ENCODE measurements around the gene SLC7A5. TPM values are rescaled to one million over a fixed set of nuclear protein-coding genes. Genes with fewer than 3 reads are reported as not detected.
"Not testable (repeated sequence)": the region's sequence is repeated elsewhere in the genome, so short reads cannot be mapped to it uniquely, and the experiment has no call there.

Gene SLC7A5
- total RNA-seq, 2 experiments from 2014 or later = 73.1 to 77.1 TPM

- Mint-ChIP-seq H3K27ac (no peak overlapping the region), H3K4me1 (peaks cover 15% of the 10 kb centered on the region), H3K27me3 (no peaks in the 10 kb centered on the region), H3K9me3 (peaks cover 2% of the 10 kb centered on the region), H3K36me3 (ENCODE audit: low read depth) (no peaks in the 10 kb centered on the region), H3K4me3 (no peak overlapping the region)
- ChIA-PET POLR2A (no interaction called here), CTCF (interaction anchor here (0.9 to 1.5 kb wide), 3 partner anchors 16 to 32 kb away, joined by 3 read pairs; no protein-coding TSS in a partner anchor)
- DNase-seq = no peak
Measured at GRCh38 chr16:87824016-87824990, 45.0 kb downstream of the SLC7A5 start.

DNA sequence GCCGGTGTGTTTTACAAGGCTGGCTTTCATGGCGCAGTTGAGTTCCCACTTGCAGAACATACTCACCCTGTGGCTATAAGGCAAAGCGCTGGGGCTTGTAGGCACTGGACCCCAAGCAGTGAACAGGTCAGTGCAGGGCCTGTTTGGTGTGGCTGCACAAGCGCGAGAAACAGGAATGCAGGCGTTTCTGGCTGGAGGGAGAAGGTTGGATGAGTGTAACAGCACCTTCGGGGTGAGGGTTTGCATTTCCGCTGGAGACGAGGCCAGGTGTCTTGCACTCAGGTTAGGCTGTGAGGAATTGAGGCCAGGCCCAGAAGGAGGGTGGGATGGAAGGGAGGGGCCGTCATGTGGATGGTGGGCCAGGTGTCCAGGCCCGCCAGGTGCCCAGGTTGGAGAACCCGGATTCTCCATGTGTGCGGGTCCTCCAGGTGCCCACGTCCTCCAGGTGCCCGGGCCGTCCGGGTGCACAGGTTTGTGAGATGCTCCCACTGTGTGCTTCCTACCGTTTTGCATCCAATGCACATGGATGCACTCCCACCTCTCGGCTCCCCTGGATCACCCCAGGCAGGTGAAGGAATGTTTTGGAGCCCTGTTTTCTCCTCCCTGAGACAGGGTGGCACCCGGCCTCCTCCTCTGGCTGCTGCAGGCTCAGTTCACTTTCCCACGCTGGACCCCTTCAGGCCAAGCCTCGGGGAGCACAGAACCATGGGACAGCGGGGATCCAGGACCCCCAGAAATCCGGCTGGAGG lies 46.0 kb downstream of the SLC7A5 start:
- CTCF ChIA-PET = interaction anchor here (2.1 kb wide), 1 partner anchor 44 kb away, joined by 13 read pairs; no protein-coding TSS in a partner anchor
- no peak for DNase-seq
- H3K4me3 Mint-ChIP-seq = no peak overlapping the region
- no peak overlapping the region for H3K27ac Mint-ChIP-seq
- POLR2A ChIA-PET = no interaction called here
- H3K36me3 Mint-ChIP-seq (ENCODE audit: low read depth) = peaks cover 4% of the 10 kb centered on the region
- peaks cover 15% of the 10 kb centered on the region for H3K4me1 Mint-ChIP-seq
- H3K27me3 Mint-ChIP-seq = no peaks in the 10 kb centered on the region
- peaks cover 3% of the 10 kb centered on the region for H3K9me3 Mint-ChIP-seq

GRCh38 chr16:87822108-87822970 lies 47.0 kb downstream of the SLC7A5 start:
- peaks cover 15% of the 10 kb centered on the region for H3K4me1 Mint-ChIP-seq
- no peak for DNase-seq
- H3K27ac Mint-ChIP-seq = peak overlapping the region; percentile 17
- H3K9me3 Mint-ChIP-seq = peaks cover 12% of the 10 kb centered on the region
- H3K4me3 Mint-ChIP-seq = no peak overlapping the region
- no peaks in the 10 kb centered on the region for H3K27me3 Mint-ChIP-seq
- ChIA-PET CTCF (interaction anchor here (1.0 to 2.5 kb wide), 4 partner anchors 10 to 43 kb away, joined by 4 to 13 read pairs (median 8); no protein-coding TSS in a partner anchor), POLR2A (interaction anchor here (1.0 kb wide), 1 partner anchor 10 kb away, joined by 4 read pairs; no protein-coding TSS in a partner anchor)
- peaks cover 6% of the 10 kb centered on the region for H3K36me3 Mint-ChIP-seq (ENCODE audit: low read depth)

- Mint-ChIP-seq H3K27ac (peak overlapping the region; percentile 82), H3K36me3 (ENCODE audit: low read depth) (peaks cover 6% of the 10 kb centered on the region)
Measured at GRCh38 chr16:87821376-87822107, 47.8 kb downstream of the SLC7A5 start.

GRCh38 chr16:87819983-87820382 lies 49.3 kb downstream of the SLC7A5 start:
- DNase-seq = no peak
- H3K4me3 Mint-ChIP-seq = no peak overlapping the region
- H3K27me3 Mint-ChIP-seq = no peaks in the 10 kb centered on the region
- peaks cover 15% of the 10 kb centered on the region for H3K4me1 Mint-ChIP-seq
- H3K36me3 Mint-ChIP-seq (ENCODE audit: low read depth) = peaks cover 6% of the 10 kb centered on the region
- ChIA-PET CTCF (interaction anchor here (0.5 to 2.5 kb wide), 4 partner anchors 12 to 1794 kb away, joined by 3 to 11 read pairs (median 4); no protein-coding TSS in a partner anchor), POLR2A (no interaction called here)
- H3K27ac Mint-ChIP-seq = no peak overlapping the region
- peaks cover 19% of the 10 kb centered on the region for H3K9me3 Mint-ChIP-seq

More at GRCh38 chr16:87821376-87822107, 47.8 kb downstream of the SLC7A5 start:
- POLR2A ChIA-PET = interaction anchor here (1.0 kb wide), 1 partner anchor 11 kb away, joined by 4 read pairs; no protein-coding TSS in a partner anchor
- no peak for DNase-seq
- no peak overlapping the region for H3K4me3 Mint-ChIP-seq
- no peaks in the 10 kb centered on the region for H3K27me3 Mint-ChIP-seq
- peaks cover 17% of the 10 kb centered on the region for H3K9me3 Mint-ChIP-seq
- CTCF ChIA-PET = interaction anchor here (1.0 to 2.5 kb wide), 4 partner anchors 9 to 43 kb away, joined by 4 to 13 read pairs (median 8); no protein-coding TSS in a partner anchor
- peaks cover 15% of the 10 kb centered on the region for H3K4me1 Mint-ChIP-seq

DNA sequence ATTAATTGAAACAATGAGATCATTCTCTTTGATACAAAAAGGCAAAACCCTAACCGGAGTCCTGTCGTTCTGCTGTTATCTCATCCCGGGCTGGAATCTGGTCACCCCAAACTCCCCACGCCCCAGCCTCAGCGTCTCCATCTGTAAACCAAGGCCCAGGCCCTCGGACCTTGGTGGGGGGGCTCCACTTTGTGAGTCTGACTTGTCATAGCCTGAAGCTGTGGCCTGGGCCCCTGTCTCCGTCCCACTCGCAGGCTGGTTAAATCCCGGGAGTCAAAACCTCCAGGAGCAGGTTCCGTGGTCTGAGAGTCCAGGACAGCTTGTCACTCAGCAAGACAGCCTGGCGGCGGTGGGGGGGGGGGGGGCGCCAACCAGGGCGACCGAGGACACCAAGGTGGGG lies 50.0 kb downstream of the SLC7A5 start:
- H3K36me3 Mint-ChIP-seq (ENCODE audit: low read depth) = peaks cover 6% of the 10 kb centered on the region
- no peak overlapping the region for H3K27ac Mint-ChIP-seq
- POLR2A ChIA-PET = no interaction called here
- DNase-seq = no peak
- H3K27me3 Mint-ChIP-seq = no peaks in the 10 kb centered on the region
- CTCF ChIA-PET = interaction anchor here (1.2 to 2.1 kb wide), 3 partner anchors 8 to 40 kb away, joined by 3 to 8 read pairs (median 4); no protein-coding TSS in a partner anchor
- peaks cover 19% of the 10 kb centered on the region for H3K9me3 Mint-ChIP-seq
- no peak overlapping the region for H3K4me3 Mint-ChIP-seq
- peaks cover 15% of the 10 kb centered on the region for H3K4me1 Mint-ChIP-seq

DNA sequence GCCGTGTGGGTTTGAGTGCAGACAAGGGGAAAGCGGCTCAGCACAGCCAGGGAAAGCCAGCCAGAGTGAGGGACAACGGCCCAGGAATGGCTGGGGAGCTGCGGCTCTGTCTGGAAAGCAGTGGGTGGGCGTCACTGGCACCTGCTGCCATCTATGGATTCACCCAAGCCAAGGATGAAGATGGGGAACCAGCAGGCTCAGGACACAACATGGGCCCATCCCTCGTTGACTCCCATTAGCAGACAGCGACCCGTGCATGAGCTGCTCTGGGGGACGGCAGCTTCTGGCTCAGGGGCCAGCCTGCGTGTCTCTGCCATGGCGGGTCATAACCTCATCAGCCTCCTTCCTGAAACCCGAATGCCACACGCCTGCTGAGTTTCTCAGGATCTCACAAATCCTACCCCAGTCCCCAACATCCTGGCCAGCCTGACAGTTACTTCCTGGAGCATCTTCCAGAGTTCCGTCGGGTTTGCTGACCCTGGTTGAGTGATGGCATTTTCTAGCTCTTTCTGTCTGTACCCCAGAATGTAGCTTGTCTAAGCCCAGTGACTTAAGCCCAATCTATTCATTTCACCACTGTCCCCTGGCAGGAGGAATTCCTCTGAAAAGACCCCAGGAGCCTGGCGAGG lies 50.7 kb downstream of the SLC7A5 start:
- Mint-ChIP-seq H3K36me3 (ENCODE audit: low read depth) (peaks cover 6% of the 10 kb centered on the region), H3K27ac (no peak overlapping the region), H3K27me3 (no peaks in the 10 kb centered on the region), H3K9me3 (peaks cover 19% of the 10 kb centered on the region), H3K4me3 (no peak overlapping the region), H3K4me1 (peaks cover 15% of the 10 kb centered on the region)
- POLR2A ChIA-PET = no interaction called here
- no peak for DNase-seq
- CTCF ChIA-PET = interaction anchor here (0.9 to 2.1 kb wide), 4 partner anchors 9 to 40 kb away, joined by 3 to 8 read pairs (median 4); no protein-coding TSS in a partner anchor

DNA sequence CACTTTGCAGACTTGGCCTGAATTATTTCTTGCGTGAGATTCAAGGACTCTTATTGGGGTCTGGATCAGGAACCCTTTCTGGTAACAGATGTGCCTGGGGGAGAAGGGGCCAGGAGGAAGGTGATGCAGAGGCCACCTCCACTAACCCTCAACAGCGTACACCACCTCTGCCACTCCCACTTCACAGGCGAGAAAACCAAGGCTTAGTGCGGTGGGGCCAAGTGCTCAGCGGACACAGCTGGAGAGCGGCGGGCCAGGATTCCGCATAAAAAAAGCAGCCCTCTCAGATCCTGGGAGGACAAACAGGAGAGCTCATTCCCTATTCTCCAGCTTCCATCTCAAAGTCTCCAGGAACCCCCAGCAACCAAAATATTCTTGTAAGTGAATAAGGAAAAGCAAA lies 51.4 kb downstream of the SLC7A5 start:
- Mint-ChIP-seq H3K27ac (no peak overlapping the region), H3K4me3 (no peak overlapping the region), H3K4me1 (peaks cover 15% of the 10 kb centered on the region), H3K36me3 (ENCODE audit: low read depth) (peaks cover 6% of the 10 kb centered on the region), H3K27me3 (no peaks in the 10 kb centered on the region), H3K9me3 (peaks cover 19% of the 10 kb centered on the region)
- ChIA-PET POLR2A (no interaction called here), CTCF (interaction anchor here (0.9 to 2.1 kb wide), 2 partner anchors 28 to 39 kb away, joined by 3 to 8 read pairs; no protein-coding TSS in a partner anchor)
- no peak for DNase-seq

GRCh38 chr16:87817370-87817769 lies 51.9 kb downstream of the SLC7A5 start:
- H3K4me3 Mint-ChIP-seq; DNase-seq; H3K27me3 Mint-ChIP-seq; H3K27ac Mint-ChIP-seq; POLR2A ChIA-PET; H3K36me3 Mint-ChIP-seq (ENCODE audit: low read depth): not testable (repeated sequence)
- Mint-ChIP-seq H3K4me1 (peaks cover 15% of the 10 kb centered on the region), H3K9me3 (peaks cover 19% of the 10 kb centered on the region)
- CTCF ChIA-PET = interaction anchor here (0.9 to 2.1 kb wide), 2 partner anchors 27 to 38 kb away, joined by 3 to 8 read pairs; no protein-coding TSS in a partner anchor

- ChIA-PET CTCF (interaction anchor here (0.6 to 1.2 kb wide), 2 partner anchors 10 to 37 kb away, joined by 3 to 6 read pairs; no protein-coding TSS in a partner anchor), POLR2A (no interaction called here)
- H3K9me3 Mint-ChIP-seq = peaks cover 19% of the 10 kb centered on the region
- no peak overlapping the region for H3K4me3 Mint-ChIP-seq
- DNase-seq = no peak
- H3K27ac Mint-ChIP-seq = no peak overlapping the region
- peaks cover 6% of the 10 kb centered on the region for H3K36me3 Mint-ChIP-seq (ENCODE audit: low read depth)
- no peaks in the 10 kb centered on the region for H3K27me3 Mint-ChIP-seq
- peaks cover 11% of the 10 kb centered on the region for H3K4me1 Mint-ChIP-seq
Measured at GRCh38 chr16:87816507-87817100, 52.7 kb downstream of the SLC7A5 start.

DNA sequence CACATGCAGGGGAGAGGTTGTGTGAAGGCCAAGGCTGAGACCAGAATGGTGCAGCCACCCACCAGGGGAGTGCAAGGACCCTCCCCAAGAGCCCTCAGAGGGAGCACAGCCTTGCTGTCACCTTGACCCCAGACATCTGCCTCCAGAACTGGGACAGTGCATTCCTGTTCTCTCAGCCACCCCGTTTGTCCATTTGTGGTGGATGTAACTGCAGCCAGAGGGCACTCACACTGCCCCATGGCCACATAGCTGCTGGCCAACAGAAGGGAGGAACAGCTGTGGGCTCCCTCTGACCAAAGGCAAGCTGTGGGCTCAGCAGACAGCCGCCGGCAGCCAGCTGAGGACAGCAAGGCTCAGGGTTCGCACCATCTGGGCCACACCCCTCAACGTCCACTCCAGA lies 53.7 kb downstream of the SLC7A5 start:
- Mint-ChIP-seq H3K4me3 (no peak overlapping the region), H3K4me1 (peaks cover 7% of the 10 kb centered on the region), H3K36me3 (ENCODE audit: low read depth) (peaks cover 6% of the 10 kb centered on the region), H3K9me3 (peaks cover 16% of the 10 kb centered on the region), H3K27ac (no peak overlapping the region), H3K27me3 (no peaks in the 10 kb centered on the region)
- DNase-seq = no peak
- POLR2A ChIA-PET = no interaction called here
- CTCF ChIA-PET = interaction anchor here (1.2 kb wide), 1 partner anchor 36 kb away, joined by 6 read pairs; no protein-coding TSS in a partner anchor
